RWPE2 (cell line): ENCODE data around the gene TNPO1.

Experiments used
- ATAC-seq: fragments of 200-7000 bp; cut with Tn5 transposase; 3 replicates; pipeline ENCODE4 v1.9.1; 2021; ENCODE audit warnings: low read depth
- DNase-seq: peaks from one replicate; pipeline ENCODE4 v3.0.0-alpha.2; 2020; ENCODE audit warnings: low spot score
- H3K27ac ChIP-seq: fragments of 450-650 bp; 2 replicates; pipeline ENCODE4 v1.5.1; 2017; ENCODE audit warnings: mild to moderate bottlenecking; ENCODE audit not compliant: poor library complexity, severe bottlenecking
- H3K27me3 ChIP-seq: fragments of 250-450 bp; sonication (Bioruptor Pico); 2 replicates; pipeline ENCODE4 v1.5.1; 2021; ENCODE audit warnings: mild to moderate bottlenecking, moderate library complexity; ENCODE audit not compliant: insufficient read depth, poor library complexity, severe bottlenecking
- H3K36me3 ChIP-seq: fragments of 250-450 bp; sonication (Bioruptor Pico); 2 replicates; pipeline ENCODE4 v1.5.1; 2020; ENCODE audit warnings: low read depth, mild to moderate bottlenecking, moderate library complexity
- H3K4me1 ChIP-seq: fragments of 250-450 bp; sonication (Bioruptor Pico); 2 replicates; pipeline ENCODE4 v1.5.1; 2021; ENCODE audit warnings: mild to moderate bottlenecking, moderate library complexity; ENCODE audit not compliant: insufficient read depth, poor library complexity, severe bottlenecking
- H3K4me3 ChIP-seq: fragments of 250-450 bp; sonication (Bioruptor Pico); 2 replicates; pipeline ENCODE4 v1.5.1; 2021; ENCODE audit warnings: mild to moderate bottlenecking, moderate library complexity; ENCODE audit not compliant: severe bottlenecking
- H3K9me3 ChIP-seq: fragments of 250-450 bp; sonication (Bioruptor Pico); 2 replicates; pipeline ENCODE4 v1.5.1; 2021; ENCODE audit warnings: mild to moderate bottlenecking, moderate library complexity; ENCODE audit not compliant: severe bottlenecking
- TF ChIP-seq, protein P1 (sequence below): fragments of 450-650 bp; IDR thresholded peaks from one replicate; pipeline ENCODE4 v1.5.1; 2017; ENCODE audit warnings: mild to moderate bottlenecking, moderate library complexity; ENCODE audit not compliant: poor library complexity, severe bottlenecking

TNPO1 gene

DNA sequence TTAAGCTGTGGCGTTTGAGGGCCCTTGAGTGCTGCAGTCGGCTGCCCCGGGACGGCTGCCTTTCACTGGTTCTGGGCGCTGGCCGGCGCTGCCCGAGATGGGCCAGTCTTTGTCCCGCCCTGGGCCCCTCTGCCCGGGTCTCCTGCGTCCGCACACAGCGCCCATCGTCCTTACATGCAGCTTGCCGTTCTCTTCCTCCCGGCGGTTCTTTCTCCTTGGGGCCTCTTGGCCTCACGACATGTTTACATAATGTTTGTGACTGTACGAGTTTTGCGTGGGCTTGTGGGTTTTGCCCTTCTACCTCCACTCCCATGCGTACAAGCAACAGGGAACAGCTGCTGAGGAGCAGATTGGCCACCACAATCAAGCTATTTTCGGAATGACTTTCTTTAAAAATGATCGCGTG, 618 bp downstream of the TNPO1 start:
- ATAC-seq (peak; percentile 51), DNase-seq (no peak)
- Histone ChIP-seq H3K9me3 (no peaks in the 10 kb centered on the region), H3K27me3 (no peaks in the 10 kb centered on the region), H3K4me3 (peak overlapping the region; percentile 58), H3K36me3 (peaks cover 11% of the 10 kb centered on the region), H3K27ac (peak overlapping the region; percentile 92), H3K4me1 (peaks cover 33% of the 10 kb centered on the region)
- TF ChIP-seq, protein P1, sequence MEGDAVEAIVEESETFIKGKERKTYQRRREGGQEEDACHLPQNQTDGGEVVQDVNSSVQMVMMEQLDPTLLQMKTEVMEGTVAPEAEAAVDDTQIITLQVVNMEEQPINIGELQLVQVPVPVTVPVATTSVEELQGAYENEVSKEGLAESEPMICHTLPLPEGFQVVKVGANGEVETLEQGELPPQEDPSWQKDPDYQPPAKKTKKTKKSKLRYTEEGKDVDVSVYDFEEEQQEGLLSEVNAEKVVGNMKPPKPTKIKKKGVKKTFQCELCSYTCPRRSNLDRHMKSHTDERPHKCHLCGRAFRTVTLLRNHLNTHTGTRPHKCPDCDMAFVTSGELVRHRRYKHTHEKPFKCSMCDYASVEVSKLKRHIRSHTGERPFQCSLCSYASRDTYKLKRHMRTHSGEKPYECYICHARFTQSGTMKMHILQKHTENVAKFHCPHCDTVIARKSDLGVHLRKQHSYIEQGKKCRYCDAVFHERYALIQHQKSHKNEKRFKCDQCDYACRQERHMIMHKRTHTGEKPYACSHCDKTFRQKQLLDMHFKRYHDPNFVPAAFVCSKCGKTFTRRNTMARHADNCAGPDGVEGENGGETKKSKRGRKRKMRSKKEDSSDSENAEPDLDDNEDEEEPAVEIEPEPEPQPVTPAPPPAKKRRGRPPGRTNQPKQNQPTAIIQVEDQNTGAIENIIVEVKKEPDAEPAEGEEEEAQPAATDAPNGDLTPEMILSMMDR: no peak

DNA sequence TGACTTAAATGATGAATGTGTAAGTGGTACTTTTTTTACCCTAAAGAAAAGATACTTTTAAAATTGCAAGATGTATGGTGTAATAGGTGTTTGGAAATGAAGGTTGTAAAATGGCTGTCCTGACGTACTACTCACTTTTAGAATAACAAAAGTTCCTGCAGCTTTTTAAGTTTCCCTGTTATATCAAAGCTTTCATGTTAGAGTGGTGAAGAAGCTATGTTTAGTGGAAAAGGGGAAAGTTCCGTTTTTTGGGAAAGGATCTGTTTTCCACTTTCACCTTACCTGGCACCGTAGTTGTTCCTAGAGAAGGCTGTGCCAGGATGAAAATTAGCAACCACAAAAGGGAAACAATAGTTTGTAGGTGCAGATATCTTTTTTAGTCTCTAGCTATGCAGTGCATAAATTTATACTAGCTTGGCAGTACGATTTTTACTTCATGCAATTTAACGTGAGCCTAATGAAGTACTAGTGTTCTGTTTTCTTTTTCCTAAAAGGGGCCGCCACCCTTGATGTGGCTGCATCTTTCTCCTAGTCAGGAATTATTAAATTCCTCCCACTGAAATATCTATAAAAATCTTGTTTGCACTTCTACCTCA, 1.3 kb downstream of the TNPO1 start:
- no peaks in the 10 kb centered on the region for H3K27me3 ChIP-seq
- TF ChIP-seq, protein P1: no peak
- DNase-seq (no peak), ATAC-seq (no peak)
- peak overlapping the region; percentile 58 for H3K4me3 ChIP-seq
- peaks cover 35% of the 10 kb centered on the region for H3K4me1 ChIP-seq
- peaks cover 11% of the 10 kb centered on the region for H3K36me3 ChIP-seq
- no peaks in the 10 kb centered on the region for H3K9me3 ChIP-seq
- peak overlapping the region; percentile 92 for H3K27ac ChIP-seq

GRCh38 chr5:72818866-72819534, 2.5 kb downstream of the TNPO1 start:
- H3K36me3 ChIP-seq: peaks cover 11% of the 10 kb centered on the region
- no peaks in the 10 kb centered on the region for H3K27me3 ChIP-seq
- TF ChIP-seq, protein P1: peak; percentile 93
- peak overlapping the region; percentile 92 for H3K27ac ChIP-seq
- DNase-seq (no peak), ATAC-seq (no peak)
- peaks cover 35% of the 10 kb centered on the region for H3K4me1 ChIP-seq
- H3K4me3 ChIP-seq: no peak overlapping the region
- no peaks in the 10 kb centered on the region for H3K9me3 ChIP-seq

GRCh38 chr5:72821776-72822175, 5.3 kb downstream of the TNPO1 start:
- Histone ChIP-seq H3K4me3 (no peak overlapping the region), H3K27me3 (no peaks in the 10 kb centered on the region), H3K36me3 (peaks cover 11% of the 10 kb centered on the region), H3K27ac (peak overlapping the region; percentile 20), H3K9me3 (no peaks in the 10 kb centered on the region), H3K4me1 (peaks cover 26% of the 10 kb centered on the region)
- ATAC-seq (no peak), DNase-seq (no peak)
- TF ChIP-seq, protein P1: no peak

- H3K4me1 ChIP-seq: peaks cover 26% of the 10 kb centered on the region
- ATAC-seq: no peak
- no peak overlapping the region for H3K4me3 ChIP-seq
- DNase-seq: no peak
- no peaks in the 10 kb centered on the region for H3K9me3 ChIP-seq
- H3K27me3 ChIP-seq: no peaks in the 10 kb centered on the region
- TF ChIP-seq, protein P1: no peak
- peaks cover 11% of the 10 kb centered on the region for H3K36me3 ChIP-seq
- H3K27ac ChIP-seq: peak overlapping the region; percentile 20
Observed at GRCh38 chr5:72822944-72823343, 6.5 kb downstream of the TNPO1 start.
